Uterus (tissue), 4 donors: ENCODE data around the gene TPT1. TPM values are rescaled to one million over a fixed set of nuclear protein-coding genes. Genes with fewer than 3 reads are reported as not detected.
A peak's percentile ranks its signal among the peaks of the same experiment; 100 is the strongest.

Experiments
- DNase-seq, 2 donors: peaks; one replicate each; pipeline ENCODE4 v3.0.0-alpha.2; 2019 to 2020
- H3K27ac ChIP-seq, 2 donors: fragments of 200-600 bp; sonication (generic); 1 replicate in 1 of 2; 2 replicates in 1 of 2; pipeline ENCODE4 v1.5.1; 2016 to 2018
- H3K27me3 ChIP-seq, 2 donors: fragments of 200-600 bp; sonication (generic); one replicate each; pipeline ENCODE4 v1.5.1; 2018 to 2019; ENCODE audit warnings: control low read depth in 1 of 2
- H3K36me3 ChIP-seq, 2 donors: fragments of 200-600 bp; sonication (generic); one replicate each; pipeline ENCODE4 v1.5.1; 2019; ENCODE audit warnings: control low read depth in 1 of 2
- H3K4me1 ChIP-seq, 2 donors: fragments of 200-600 bp; sonication (generic); one replicate each; pipeline ENCODE4 v1.5.1; 2018 to 2019; ENCODE audit warnings: control low read depth in 1 of 2
- H3K4me3 ChIP-seq, 2 donors: fragments of 200-600 bp; sonication (generic); 1 replicate in 1 of 2; 2 replicates in 1 of 2; pipeline ENCODE4 v1.5.1; 2018 to 2019; ENCODE audit warnings: mild to moderate bottlenecking in 1 of 2
- H3K9me3 ChIP-seq, 2 donors: fragments of 200-600 bp; sonication (generic); one replicate each; pipeline ENCODE4 v1.5.1; 2019; ENCODE audit warnings: control low read depth in 1 of 2
- CTCF ChIP-seq, 4 experiments: fragments of 200-600 bp in 2 of 4; fragments of 450-650 bp in 2 of 4; sonication (generic) in 2 of 4; IDR thresholded peaks; one replicate each; pipeline ENCODE4 v1.5.1; 2016 to 2019; ENCODE audit warnings: antibody characterized with exemption in 4 of 4, mild to moderate bottlenecking in 2 of 4, moderate library complexity in 1 of 4
- POLR2A ChIP-seq, 2 donors: fragments of 450-650 bp; IDR thresholded peaks; one replicate each; pipeline ENCODE4 v1.6.1; 2016; ENCODE audit warnings: antibody characterized with exemption in 2 of 2, mild to moderate bottlenecking in 1 of 2, moderate library complexity in 1 of 2
- intact Hi-C: fragments of 100-400 bp; cut with DNase I; formaldehyde crosslinking; loops from one replicate; pipeline ENCODE4 v1.15.1; 2023; ENCODE audit warnings: low total_unique reads
- total RNA-seq, 4 donors: library from RNA; depleted of rRNA in 3 of 4; stranded (reverse); fragments of >200 nt in 3 of 4; gene quantifications; one replicate each; pipeline versions ENCODE4 v1.1.0 to v1.2.4, GENCODE V29; 2014 to 2023
- donor health status: DM: yes; HTN: yes; CAD: no.

Gene TPT1
- total RNA-seq, 4 donors from 2014 or later = 4,739 to 6,904 (median 5,667) TPM

GRCh38 chr13:45340422-45341033 is 455 bp downstream of the TPT1 start:
- H3K4me1 ChIP-seq = peaks cover 6 to 25% of the 10 kb centered on the region in 2 donors
- no peaks in the 10 kb centered on the region for H3K27me3 ChIP-seq

GRCh38 chr13:45339867-45340266 is 1.1 kb downstream of the TPT1 start:
- Histone ChIP-seq H3K4me3 (peak overlapping the region; percentile 85 to 96), H3K27me3 (no peaks in the 10 kb centered on the region), H3K4me1 (peaks cover 6 to 25% of the 10 kb centered on the region in 2 donors), H3K27ac (peak overlapping the region; percentile 100), H3K9me3 (no peaks in the 10 kb centered on the region), H3K36me3 (no peaks in the 10 kb centered on the region)
- intact Hi-C loops = no loop called here
- TF ChIP-seq CTCF (IDR thresholded peaks at IDR 0.05) = no peak
- no peak for TF ChIP-seq POLR2A (IDR thresholded peaks at IDR 0.05)
- DNase-seq = no peak

More at GRCh38 chr13:45340422-45341033, 455 bp downstream of the TPT1 start:
- peak; percentile 94 to 96 for DNase-seq
- TF ChIP-seq CTCF (IDR thresholded peaks at IDR 0.05) (peak; percentile 32 to 83 (median 56)), POLR2A (IDR thresholded peaks at IDR 0.05) (peak in 1 of 2 donors; percentile 73)
- Histone ChIP-seq H3K9me3 (no peaks in the 10 kb centered on the region), H3K4me3 (peak overlapping the region; percentile 85 to 96), H3K36me3 (no peaks in the 10 kb centered on the region), H3K27ac (peak overlapping the region; percentile 100)
- intact Hi-C loops = no loop called here

- intact Hi-C loops = no loop called here
- H3K27me3 ChIP-seq = no peaks in the 10 kb centered on the region
- H3K27ac ChIP-seq = peak overlapping the region; percentile 100
- peak overlapping the region; percentile 85 to 96 for H3K4me3 ChIP-seq
- no peak for DNase-seq
- TF ChIP-seq POLR2A (IDR thresholded peaks at IDR 0.05) (no peak), CTCF (IDR thresholded peaks at IDR 0.05) (no peak)
- H3K4me1 ChIP-seq = peaks cover 6 to 25% of the 10 kb centered on the region in 2 donors
- H3K36me3 ChIP-seq = no peaks in the 10 kb centered on the region
- no peaks in the 10 kb centered on the region for H3K9me3 ChIP-seq
Measured at GRCh38 chr13:45339399-45339798, 1.6 kb downstream of the TPT1 start.

GRCh38 chr13:45337803-45338202 is 3.2 kb downstream of the TPT1 start:
- intact Hi-C loops = no loop called here
- DNase-seq = no peak
- no peak overlapping the region for H3K4me3 ChIP-seq
- H3K4me1 ChIP-seq = peaks cover 6 to 25% of the 10 kb centered on the region in 2 donors
- H3K27me3 ChIP-seq = no peaks in the 10 kb centered on the region
- no peaks in the 10 kb centered on the region for H3K36me3 ChIP-seq
- TF ChIP-seq POLR2A (IDR thresholded peaks at IDR 0.05) = no peak
- TF ChIP-seq CTCF (IDR thresholded peaks at IDR 0.05) = no peak
- no peaks in the 10 kb centered on the region for H3K9me3 ChIP-seq
- no peak overlapping the region for H3K27ac ChIP-seq

- DNase-seq = no peak
- TF ChIP-seq POLR2A (IDR thresholded peaks at IDR 0.05) (no peak), CTCF (IDR thresholded peaks at IDR 0.05) (no peak)
- Histone ChIP-seq H3K27me3 (no peaks in the 10 kb centered on the region), H3K27ac (no peak overlapping the region), H3K4me1 (peaks cover 6 to 21% of the 10 kb centered on the region in 2 donors), H3K9me3 (no peaks in the 10 kb centered on the region), H3K4me3 (no peak overlapping the region), H3K36me3 (no peaks in the 10 kb centered on the region)
- intact Hi-C loops = no loop called here
Measured at GRCh38 chr13:45337395-45337794, 3.6 kb downstream of the TPT1 start.
